Nucleus accumbens (tissue), 56 donors: Measurements from ENCODE around the gene UMAD1.

Experiments
- DNase-seq, 56 donors: peaks; one replicate each; lab custom pipeline; 2025; lab: John Stamatoyannopoulos, UW

The UMAD1 gene

DNA sequence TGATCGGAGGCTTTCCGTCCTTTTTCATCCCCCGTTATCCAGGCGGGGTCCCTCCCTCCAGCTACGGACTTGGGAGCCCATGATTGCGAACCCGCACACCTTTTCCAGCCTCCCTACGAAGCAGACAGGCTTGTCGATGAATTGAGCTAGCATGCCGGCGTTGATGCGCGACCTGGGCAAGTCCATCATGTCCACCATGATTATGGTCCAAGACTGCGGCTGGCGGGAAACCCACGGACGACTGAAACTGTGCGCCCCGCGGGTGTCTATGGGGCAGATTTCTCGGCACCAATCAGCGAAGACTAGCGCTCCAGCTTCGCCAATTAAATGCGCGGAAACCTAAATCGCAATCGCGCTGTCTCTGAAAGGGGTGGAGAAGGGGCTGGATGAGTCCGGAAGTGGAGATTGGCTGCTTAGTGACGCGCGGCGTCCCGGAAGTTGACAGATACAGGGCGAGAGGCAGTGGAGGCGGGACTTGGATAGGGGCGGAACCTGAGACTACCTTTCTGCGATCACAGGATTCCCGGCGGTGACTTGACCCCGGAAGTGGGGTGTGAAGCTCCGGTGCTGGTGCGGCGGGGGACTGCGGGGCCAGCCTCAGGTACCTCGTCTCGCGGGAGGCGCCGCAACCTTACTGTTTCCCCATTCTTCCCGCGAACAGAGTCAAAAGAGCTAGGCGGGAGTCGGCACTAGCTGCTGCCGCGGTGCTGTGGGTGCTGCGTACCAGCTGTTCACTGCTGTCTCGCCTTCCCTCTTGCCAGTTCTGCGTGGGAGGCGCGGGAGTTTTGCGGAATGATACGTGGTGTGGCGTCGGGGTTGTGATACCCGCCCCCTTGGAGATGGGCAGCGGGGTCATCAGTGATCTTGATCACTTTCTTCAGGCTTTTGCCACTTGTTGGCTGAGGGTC is at the start of gene UMAD1:
Gene UMAD1, plus strand, starts transcription at position 532 of the 908 bp plus-strand sequence. CDS start 32,620 bp downstream, outside the sequence.
- DNase-seq, result peak; percentile 68 to 100 (median 98)

DNA sequence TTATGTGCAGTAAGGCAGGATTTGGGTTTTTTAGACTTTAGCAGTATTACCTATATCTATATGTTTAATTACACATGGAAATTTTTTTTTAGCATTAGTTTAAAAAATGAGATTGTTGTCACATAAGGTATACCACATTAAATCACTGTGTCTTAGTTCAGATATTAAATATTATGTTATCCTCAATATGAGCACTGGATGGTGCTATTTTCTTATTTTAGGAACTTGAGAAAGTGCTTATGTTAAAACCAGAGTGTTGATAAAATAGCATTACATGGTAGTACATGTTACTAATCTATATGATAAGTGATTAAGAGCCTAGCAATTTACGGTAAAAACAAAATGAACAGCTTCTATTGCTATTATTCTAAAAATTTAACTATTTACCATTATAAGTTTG is 45.1 kb upstream of the UMAD1 start:
- no peak for DNase-seq

- DNase-seq, result no peak
Observed at GRCh38 chr7:7596176-7596575, 44.4 kb upstream of the UMAD1 start.

GRCh38 chr7:7607010-7607409 is 33.5 kb upstream of the UMAD1 start:
- no peak for DNase-seq

DNA sequence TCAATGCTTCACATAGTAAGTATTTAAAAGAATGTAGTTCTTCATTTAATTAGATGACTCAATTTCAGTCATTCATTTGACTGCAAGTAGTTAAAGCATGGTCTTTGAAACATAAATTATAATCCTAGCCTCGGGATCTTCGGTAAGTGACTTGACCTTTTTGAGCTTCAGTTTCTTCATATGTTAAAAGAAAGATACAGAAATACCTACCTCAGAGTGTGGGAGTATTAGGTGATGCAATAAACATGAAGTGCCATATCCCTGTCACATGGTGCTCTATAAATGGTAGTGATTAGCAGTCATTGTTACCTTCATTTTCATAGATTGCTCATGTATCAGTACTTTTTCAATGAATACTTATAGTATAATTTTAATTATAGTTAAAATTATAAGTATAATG is 31.2 kb upstream of the UMAD1 start:
- DNase-seq, result no peak

- DNase-seq, result no peak
Observed at GRCh38 chr7:7612519-7612918, 28.0 kb upstream of the UMAD1 start.

DNA sequence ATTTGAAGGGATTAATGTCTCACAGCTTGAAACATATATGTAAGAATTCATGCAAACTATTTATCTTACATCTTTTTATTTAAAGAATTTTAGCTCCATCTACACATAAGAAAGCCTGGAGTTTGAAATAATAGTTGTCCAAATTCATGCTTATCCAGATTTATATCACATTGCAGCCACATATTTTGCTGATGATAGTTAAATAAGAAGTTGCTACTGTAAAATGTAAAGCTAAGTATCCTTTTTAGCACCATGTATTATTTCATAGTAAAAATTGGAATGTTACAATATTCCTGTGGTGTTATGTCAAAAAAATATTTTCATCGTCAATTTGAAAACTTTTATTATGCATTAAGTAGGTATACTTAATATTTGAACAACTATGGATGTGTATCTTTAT is 27.3 kb upstream of the UMAD1 start:
- no peak for DNase-seq

- DNase-seq, result no peak
Observed at GRCh38 chr7:7614018-7614741, 26.4 kb upstream of the UMAD1 start.

GRCh38 chr7:7617550-7617949 is 23.0 kb upstream of the UMAD1 start:
- no peak for DNase-seq

DNA sequence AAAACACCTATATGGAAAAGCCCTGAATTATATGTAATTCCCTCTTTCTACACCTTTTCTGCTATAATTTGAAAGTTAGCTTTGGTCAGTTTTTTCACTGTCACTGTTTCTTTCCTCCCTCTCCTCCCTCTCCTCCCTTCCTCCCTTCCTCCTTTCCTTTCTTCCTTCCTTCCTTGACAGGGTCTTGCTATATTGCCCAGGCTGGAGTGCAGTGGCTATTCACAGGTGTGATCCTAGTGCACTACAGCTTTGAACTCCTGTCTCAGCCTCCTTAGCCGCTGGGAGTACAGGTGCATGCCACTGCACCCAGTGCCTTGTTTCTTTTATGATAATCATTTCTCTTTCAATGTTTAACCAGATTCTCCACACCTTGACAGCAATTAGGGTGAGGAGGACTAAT is 22.1 kb upstream of the UMAD1 start:
- no peak for DNase-seq

- DNase-seq, result no peak
Observed at GRCh38 chr7:7620236-7620635, 20.3 kb upstream of the UMAD1 start.

DNA sequence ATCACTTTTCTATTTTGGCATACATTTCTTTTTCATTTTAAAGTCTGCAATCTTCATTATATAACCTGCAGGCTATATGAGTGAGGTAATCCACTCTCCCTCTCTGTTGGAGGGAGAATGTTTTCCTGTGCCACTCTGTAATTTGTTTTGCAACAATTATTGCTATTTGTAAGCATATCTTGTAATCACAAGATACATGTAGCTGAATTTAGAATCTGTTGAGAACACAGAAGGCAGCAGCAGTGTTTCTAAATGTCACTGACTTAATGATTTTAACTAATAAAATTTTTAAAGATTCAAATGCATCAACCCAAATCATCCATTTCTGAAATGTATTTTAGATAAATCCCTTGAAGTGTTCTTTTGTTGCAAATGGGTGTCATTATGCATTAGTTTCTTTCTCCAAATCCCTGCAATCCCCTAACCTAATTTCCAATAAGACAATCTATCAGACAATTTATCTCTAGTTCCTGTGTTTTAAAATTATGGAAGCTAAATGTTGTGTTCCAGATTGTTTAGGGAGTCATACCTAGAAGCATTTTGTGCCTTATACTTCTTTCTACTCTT is 19.8 kb upstream of the UMAD1 start:
- DNase-seq, result no peak

DNA sequence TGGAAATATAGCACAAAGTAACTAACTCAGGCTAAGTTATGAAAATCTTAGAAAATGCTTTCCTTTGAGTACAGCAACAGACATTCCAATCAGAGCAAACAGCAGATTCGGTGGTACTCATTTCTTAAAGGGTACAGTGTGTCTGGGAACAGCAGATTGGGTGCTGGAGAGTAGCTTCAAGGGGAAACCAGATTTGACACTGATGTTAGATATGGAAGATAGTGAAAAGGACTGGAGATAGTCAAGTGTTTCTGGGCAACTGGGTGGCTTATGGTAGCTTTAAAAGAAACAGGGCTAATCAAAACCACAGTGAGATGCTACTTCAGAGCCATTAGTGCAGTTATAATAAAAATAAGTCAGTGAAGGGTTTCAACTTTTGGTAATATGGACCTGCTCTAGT is 12.1 kb upstream of the UMAD1 start:
- DNase-seq, result no peak

GRCh38 chr7:7630626-7631329 is 9.8 kb upstream of the UMAD1 start:
- DNase-seq, result no peak

DNA sequence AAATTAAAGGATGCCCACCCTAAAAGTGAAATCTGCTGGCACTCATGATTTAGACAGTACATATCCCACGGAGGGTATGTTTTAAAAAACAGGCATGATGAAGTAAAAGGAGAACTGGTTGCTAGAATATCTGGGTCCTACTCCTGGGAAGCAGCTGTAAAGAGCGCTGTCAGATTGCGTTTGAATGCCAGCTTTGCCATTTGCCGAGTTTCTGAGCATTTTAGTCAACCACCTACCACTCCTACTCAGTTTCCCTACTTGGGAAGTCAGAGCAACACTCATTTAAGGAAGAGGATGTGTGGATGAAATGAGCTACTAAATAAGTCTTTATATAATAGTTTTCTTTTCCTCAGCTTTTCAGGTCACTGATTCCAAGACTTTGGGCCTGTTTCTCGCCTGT is 1.1 kb upstream of the UMAD1 start:
- peak in 8 of 56 donors; percentile 3 to 32 (median 15) for DNase-seq

- DNase-seq, result peak in 3 of 56 donors; percentile 17 to 53 (median 35)
Observed at GRCh38 chr7:7639847-7640220, 718 bp upstream of the UMAD1 start.

DNA sequence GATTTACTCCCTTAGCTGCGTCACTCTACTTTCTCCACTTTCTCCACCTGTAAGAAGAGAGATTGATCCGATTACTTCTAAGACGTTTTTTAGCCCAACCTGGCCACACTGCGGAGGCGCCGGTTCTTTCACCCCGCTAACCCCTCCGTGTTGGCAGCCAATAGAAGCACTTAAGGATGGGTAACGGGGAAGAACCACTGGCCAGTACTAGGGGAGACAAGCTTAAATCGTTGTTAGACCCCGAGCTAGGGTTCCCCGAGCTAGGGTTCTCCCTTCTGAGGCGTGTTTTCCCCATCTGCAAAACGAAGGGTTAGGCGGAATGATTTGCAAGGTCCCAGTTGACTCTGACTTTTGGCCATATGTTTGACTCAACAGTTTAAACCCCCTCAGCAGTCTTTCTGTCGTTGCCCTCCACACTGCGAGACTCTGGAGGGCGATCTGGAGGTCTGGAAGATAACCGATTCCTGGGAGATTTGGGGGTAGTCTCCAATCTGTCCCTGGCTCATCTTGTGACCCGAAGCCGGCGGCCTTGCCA is 644 bp downstream of the UMAD1 start:
- DNase-seq, result peak in 13 of 56 donors; percentile 8 to 49 (median 33)

DNA sequence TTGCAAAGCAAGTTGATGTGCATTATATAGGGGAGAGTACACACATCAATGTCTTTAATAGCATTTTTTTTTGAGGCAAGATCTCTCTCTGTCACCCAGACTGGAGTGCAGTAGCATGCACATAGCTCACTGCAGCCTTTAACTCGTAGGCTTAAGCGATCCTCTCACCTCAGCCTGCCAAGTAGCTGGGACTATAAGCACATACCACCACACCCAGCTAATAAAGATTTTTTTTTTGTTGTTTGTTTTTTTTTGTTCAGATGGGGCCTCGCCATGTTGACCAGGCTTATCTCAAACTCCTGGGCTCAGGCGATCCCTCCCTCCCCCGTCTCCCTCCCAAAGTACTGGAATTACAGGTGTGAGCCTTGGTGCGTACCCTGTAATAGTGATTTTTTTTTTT is 1.5 kb downstream of the UMAD1 start:
- DNase-seq, result no peak

- DNase-seq, result no peak
Observed at GRCh38 chr7:7647495-7648036, 7.0 kb downstream of the UMAD1 start.

DNA sequence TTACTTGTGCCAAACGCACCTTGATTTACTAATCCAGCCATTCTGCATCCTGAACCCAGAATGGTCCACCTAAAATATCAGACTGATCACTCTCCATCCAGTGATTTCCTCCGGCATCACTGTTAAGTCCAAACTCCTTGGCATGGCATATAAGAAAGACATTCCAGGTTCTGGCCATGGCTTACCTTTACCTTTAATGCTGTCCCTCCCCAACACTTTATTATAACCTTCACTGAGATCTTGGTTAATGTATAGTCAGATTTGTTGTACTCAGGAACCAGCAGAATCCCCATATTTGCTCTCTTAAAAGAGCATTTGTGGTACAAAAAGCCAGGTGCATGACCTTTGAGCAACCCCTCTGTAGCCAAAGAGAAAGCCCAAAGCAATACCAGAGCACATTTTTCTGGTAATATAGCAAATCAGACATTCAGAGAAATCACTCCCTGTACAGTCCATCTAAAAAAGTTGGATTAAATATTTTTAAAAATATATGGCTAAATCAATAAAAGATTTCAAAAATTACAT is 10.2 kb downstream of the UMAD1 start:
- DNase-seq, result no peak
